Neuron (in vitro differentiated cells): ENCODE data around the gene TOPAZ1.

Source experiments
- H2AFZ ChIP-seq: one replicate; pipeline ENCODE4 v1.6.1; 2013; ENCODE audit warnings: low read depth, mild to moderate bottlenecking, inconsistent platforms, low read length, moderate library complexity
- H3K27me3 ChIP-seq: one replicate; pipeline ENCODE4 v1.6.1; 2013; ENCODE audit warnings: low read length; ENCODE audit not compliant: insufficient read depth
- H3K36me3 ChIP-seq: one replicate; pipeline ENCODE4 v1.6.1; 2013; ENCODE audit warnings: low read length; ENCODE audit not compliant: insufficient read depth
- H3K4me1 ChIP-seq: one replicate; pipeline ENCODE4 v1.6.1; 2013; ENCODE audit warnings: low read length; ENCODE audit not compliant: insufficient read depth
- H3K4me3 ChIP-seq: 2 replicates; pipeline ENCODE4 v1.5.1; 2013; ENCODE audit warnings: mild to moderate bottlenecking, low read length, moderate library complexity
- H3K9me3 ChIP-seq: one replicate; pipeline ENCODE4 v1.6.1; 2013; ENCODE audit warnings: low read length

Gene TOPAZ1

DNA sequence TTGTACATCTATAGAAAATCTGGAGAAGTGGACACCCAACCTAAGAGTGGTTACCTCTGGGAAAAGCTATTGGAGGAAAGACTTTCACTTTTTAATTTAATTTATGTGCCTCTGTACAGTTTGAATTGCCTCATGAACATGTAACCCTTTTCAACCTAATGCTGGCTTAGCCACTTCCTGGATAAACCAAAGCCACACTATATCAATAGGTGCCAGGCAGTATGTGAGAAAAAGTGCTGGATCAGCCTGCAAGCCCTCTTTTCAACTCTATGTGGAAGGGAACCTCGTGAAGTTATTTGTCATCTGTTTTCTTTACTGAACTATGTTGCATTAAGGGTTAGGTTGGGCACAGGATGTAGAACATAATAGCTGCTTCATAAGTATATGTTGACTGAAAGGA, 9.3 kb upstream of the TOPAZ1 start:
- H3K36me3 ChIP-seq, result no peaks in the 10 kb centered on the region
- no peaks in the 10 kb centered on the region for H3K9me3 ChIP-seq
- H3K4me1 ChIP-seq, result no peaks in the 10 kb centered on the region
- H3K4me3 ChIP-seq, result no peak overlapping the region
- no peaks in the 10 kb centered on the region for H3K27me3 ChIP-seq
- H2AFZ ChIP-seq, result no peak overlapping the region

DNA sequence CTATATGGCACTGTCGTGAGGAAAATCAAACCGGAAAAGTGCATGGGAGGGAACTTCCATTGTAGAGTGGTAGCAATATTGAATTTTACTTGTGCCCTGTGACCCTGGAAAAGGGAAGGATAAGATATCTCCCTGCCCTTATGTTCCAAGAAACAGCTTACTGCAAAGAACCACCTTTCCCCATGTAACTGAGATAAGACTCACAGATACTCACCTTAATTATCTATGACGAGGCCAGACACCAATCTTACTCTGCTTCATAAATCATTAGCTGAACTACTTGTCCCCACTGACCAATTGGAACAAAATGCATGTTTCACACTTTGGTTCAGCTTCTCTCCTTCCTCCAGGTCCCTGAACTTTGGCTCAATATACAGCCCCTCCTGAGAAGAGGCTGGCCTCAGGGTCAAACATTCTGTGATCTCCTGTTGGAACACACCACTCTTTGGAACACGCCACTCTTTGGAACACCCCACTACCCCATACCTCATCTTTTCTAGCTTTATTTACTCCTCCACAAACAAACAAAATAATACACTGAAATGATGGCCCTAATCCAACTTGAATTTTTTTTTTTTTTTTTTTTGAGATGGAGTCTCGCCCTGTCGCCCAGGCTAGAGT, 6.9 kb upstream of the TOPAZ1 start:
- no peaks in the 10 kb centered on the region for H3K27me3 ChIP-seq
- H2AFZ ChIP-seq, result no peak overlapping the region
- no peaks in the 10 kb centered on the region for H3K4me1 ChIP-seq
- H3K36me3 ChIP-seq, result no peaks in the 10 kb centered on the region
- H3K9me3 ChIP-seq, result no peaks in the 10 kb centered on the region
- no peak overlapping the region for H3K4me3 ChIP-seq

- no peak overlapping the region for H3K4me3 ChIP-seq
- no peaks in the 10 kb centered on the region for H3K27me3 ChIP-seq
- H3K36me3 ChIP-seq, result no peaks in the 10 kb centered on the region
- no peaks in the 10 kb centered on the region for H3K9me3 ChIP-seq
- no peak overlapping the region for H2AFZ ChIP-seq
- no peaks in the 10 kb centered on the region for H3K4me1 ChIP-seq
These were observed 5.8 kb upstream of the TOPAZ1 start for GRCh38 chr3:44235604-44236484.

GRCh38 chr3:44236485-44236908, 5.2 kb upstream of the TOPAZ1 start:
- Histone ChIP-seq H2AFZ (no peak overlapping the region), H3K4me3 (no peak overlapping the region), H3K27me3 (no peaks in the 10 kb centered on the region), H3K36me3 (no peaks in the 10 kb centered on the region), H3K4me1 (no peaks in the 10 kb centered on the region), H3K9me3 (no peaks in the 10 kb centered on the region)

GRCh38 chr3:44237161-44237560, 4.5 kb upstream of the TOPAZ1 start:
- no peaks in the 10 kb centered on the region for H3K36me3 ChIP-seq

DNA sequence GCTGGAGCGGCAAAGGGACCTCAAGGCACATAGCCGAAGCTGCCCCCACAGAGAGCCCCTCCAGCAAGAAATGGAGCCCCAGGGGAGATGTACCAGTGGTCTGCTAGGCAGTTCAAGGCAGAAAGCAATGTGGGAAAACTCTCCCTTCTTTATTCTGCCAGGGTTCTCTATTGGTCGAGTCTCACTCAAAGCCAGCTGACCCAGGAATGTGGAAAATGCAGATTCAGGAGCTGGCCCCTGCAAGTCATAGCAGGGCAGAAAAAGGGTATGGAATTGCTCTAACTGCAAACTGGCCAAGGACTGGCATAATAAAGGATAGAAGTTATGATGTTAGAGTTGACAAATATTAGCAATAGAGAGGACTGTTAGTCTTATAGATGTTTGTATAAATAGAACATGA, 4.0 kb upstream of the TOPAZ1 start:
- H3K36me3 ChIP-seq, result no peaks in the 10 kb centered on the region
- no peak overlapping the region for H2AFZ ChIP-seq
- no peaks in the 10 kb centered on the region for H3K9me3 ChIP-seq
- no peaks in the 10 kb centered on the region for H3K4me1 ChIP-seq
- no peaks in the 10 kb centered on the region for H3K27me3 ChIP-seq
- H3K4me3 ChIP-seq, result no peak overlapping the region

More at GRCh38 chr3:44237161-44237560, 4.5 kb upstream of the TOPAZ1 start:
- Histone ChIP-seq H2AFZ (no peak overlapping the region), H3K9me3 (no peaks in the 10 kb centered on the region), H3K4me3 (no peak overlapping the region), H3K4me1 (no peaks in the 10 kb centered on the region), H3K27me3 (no peaks in the 10 kb centered on the region)

DNA sequence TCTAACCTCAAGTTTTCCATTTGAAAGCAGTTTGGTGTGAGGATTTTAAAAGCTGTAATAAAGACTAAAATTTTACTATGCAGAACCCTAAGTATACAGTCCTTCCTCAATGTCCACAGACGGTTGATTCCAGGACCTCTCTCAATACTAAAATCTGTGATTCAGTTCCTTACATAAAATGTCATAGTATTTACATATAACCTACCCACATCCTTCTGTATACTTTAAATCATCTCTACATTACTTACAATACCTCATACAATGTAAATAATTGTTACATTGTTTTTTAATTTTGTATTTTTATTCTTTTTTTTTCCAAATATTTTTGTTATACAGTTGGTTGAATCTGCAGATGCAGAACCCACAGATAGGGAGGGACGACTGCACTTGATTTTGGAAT, 2.8 kb upstream of the TOPAZ1 start:
- H3K4me1 ChIP-seq, result no peaks in the 10 kb centered on the region
- H3K9me3 ChIP-seq, result no peaks in the 10 kb centered on the region
- no peaks in the 10 kb centered on the region for H3K36me3 ChIP-seq
- H3K27me3 ChIP-seq, result no peaks in the 10 kb centered on the region
- no peak overlapping the region for H3K4me3 ChIP-seq
- no peak overlapping the region for H2AFZ ChIP-seq

GRCh38 chr3:44240061-44240460, 1.6 kb upstream of the TOPAZ1 start:
- Histone ChIP-seq H3K4me1 (no peaks in the 10 kb centered on the region), H3K27me3 (no peaks in the 10 kb centered on the region), H3K9me3 (no peaks in the 10 kb centered on the region), H3K4me3 (no peak overlapping the region), H3K36me3 (no peaks in the 10 kb centered on the region), H2AFZ (no peak overlapping the region)

DNA sequence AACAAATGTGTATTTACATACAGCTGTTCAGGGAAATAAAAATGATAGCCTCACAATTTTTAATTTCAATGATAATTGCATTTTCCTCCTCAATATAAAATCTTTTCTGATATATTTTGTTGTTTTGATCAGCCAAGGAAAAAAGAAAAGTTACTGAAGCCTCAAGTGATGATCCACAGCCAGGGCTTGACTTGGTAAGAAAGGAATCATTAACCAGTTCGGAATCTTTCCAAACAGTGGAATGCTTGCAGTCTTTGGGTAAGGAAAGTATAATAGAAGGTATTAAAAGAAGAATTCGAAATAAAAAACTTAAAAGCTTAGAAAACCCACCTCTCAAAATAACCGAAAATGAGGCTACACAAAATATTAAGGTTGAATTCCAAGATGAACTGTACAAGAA, 1.0 kb downstream of the TOPAZ1 start:
- no peaks in the 10 kb centered on the region for H3K27me3 ChIP-seq

GRCh38 chr3:44248152-44248551, 6.5 kb downstream of the TOPAZ1 start:
- no peaks in the 10 kb centered on the region for H3K36me3 ChIP-seq
- H3K9me3 ChIP-seq, result no peaks in the 10 kb centered on the region
- H3K4me1 ChIP-seq, result no peaks in the 10 kb centered on the region
- H3K4me3 ChIP-seq, result no peak overlapping the region
- H3K27me3 ChIP-seq, result no peaks in the 10 kb centered on the region
- H2AFZ ChIP-seq, result no peak overlapping the region

More for the DNA sequence above, 1.0 kb downstream of the TOPAZ1 start:
- H3K4me3 ChIP-seq, result no peak overlapping the region
- H3K9me3 ChIP-seq, result no peaks in the 10 kb centered on the region
- no peak overlapping the region for H2AFZ ChIP-seq
- no peaks in the 10 kb centered on the region for H3K36me3 ChIP-seq
- no peaks in the 10 kb centered on the region for H3K4me1 ChIP-seq

DNA sequence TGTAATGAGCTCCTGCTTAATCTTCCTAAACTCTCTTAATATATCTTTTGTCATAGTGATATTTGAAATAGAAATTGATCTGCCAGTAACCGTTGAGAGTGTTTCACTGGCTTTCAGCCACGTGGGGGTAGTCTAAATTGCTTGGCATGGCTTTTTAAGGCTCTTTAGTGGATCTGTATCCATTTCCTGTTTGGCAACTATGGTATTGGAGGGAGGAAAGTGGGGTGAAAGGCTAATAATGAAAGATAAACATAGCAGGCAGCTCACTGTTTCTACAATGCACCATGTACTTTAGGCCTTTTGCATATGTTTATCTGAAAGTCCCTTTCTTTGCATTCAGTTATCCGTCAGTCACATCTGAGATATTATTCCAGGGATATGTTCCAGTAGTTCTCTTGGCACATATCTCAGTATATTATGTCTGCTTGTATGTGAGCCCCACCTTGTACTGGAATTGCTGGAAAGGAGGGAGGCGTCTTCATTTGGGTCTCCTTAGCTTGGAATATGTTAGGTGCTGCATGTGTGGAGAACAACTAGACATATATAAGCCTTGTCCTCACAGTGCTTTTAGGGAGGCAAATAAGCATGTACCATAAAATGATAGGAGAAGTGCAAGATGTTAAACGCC, 10.8 kb downstream of the TOPAZ1 start:
- H3K9me3 ChIP-seq, result no peaks in the 10 kb centered on the region
- H2AFZ ChIP-seq, result no peak overlapping the region
- no peaks in the 10 kb centered on the region for H3K36me3 ChIP-seq
- H3K4me3 ChIP-seq, result no peak overlapping the region
- H3K27me3 ChIP-seq, result no peaks in the 10 kb centered on the region
- no peaks in the 10 kb centered on the region for H3K4me1 ChIP-seq

DNA sequence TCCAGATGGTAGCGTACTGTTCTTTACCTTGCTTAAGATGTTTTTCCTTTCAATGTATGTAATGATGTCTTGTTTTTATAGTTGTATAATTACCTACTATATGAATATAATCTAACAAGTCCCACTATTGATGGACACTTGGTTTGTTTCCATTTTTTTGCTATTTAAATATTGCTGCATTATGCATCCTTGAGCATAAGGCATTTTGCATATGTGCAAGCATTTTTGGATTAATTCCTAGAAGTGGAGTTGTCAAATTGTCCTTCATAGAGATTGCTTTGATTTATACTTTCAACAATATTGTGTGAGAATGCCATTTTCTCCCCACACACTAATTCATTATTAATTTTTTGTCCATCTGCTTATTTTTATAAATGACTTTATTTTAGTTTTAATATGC, 17.7 kb downstream of the TOPAZ1 start:
- Histone ChIP-seq H3K4me1 (no peaks in the 10 kb centered on the region), H2AFZ (no peak overlapping the region), H3K36me3 (no peaks in the 10 kb centered on the region), H3K27me3 (no peaks in the 10 kb centered on the region), H3K4me3 (no peak overlapping the region), H3K9me3 (no peaks in the 10 kb centered on the region)

DNA sequence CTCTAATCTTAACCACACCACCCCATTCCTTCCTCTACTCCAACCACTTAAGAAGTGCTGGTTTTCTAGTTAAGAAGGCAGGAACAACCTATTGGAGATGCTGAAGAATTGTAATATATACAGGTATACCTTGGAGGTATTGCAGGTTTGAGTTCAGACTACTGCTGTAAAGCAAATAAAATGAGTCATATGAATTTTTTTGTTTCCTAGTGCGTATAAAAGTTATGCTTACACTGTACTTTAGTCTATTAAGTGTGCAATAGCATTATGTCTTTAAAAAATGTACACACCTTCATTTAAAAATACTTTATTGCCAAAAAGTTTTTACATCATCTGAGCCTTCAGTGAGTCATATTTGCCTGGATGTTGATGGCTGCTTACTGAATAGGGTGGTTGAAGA, 22.5 kb downstream of the TOPAZ1 start:
- Histone ChIP-seq H3K27me3 (no peaks in the 10 kb centered on the region), H3K4me3 (no peak overlapping the region), H3K36me3 (no peaks in the 10 kb centered on the region), H3K4me1 (no peaks in the 10 kb centered on the region), H3K9me3 (no peaks in the 10 kb centered on the region), H2AFZ (no peak overlapping the region)
